Stomach (tissue), 9 donors: Measurements from ENCODE around the gene GBP7. TPM values are rescaled to one million over a fixed set of nuclear protein-coding genes. Genes with fewer than 3 reads are reported as not detected.
A peak's percentile ranks its signal among the peaks of the same experiment; 100 is the strongest.

Source experiments
- DNase-seq, 2 donors: peaks; one replicate each; pipeline versions ENCODE4 v3.0.0 to v3.0.0-alpha.2; 2013 to 2019
- H3K27ac ChIP-seq, 5 donors: fragments of 200-600 bp in 4 of 5; sonication (generic) in 4 of 5; one replicate each; pipeline ENCODE4 v1.5.1; 2013 to 2019; ENCODE audit warnings: mild to moderate bottlenecking in 1 of 5, moderate library complexity in 1 of 5
- H3K27me3 ChIP-seq, 3 donors: fragments of 200-600 bp; sonication (generic); one replicate each; pipeline ENCODE4 v1.5.1; 2017 to 2019; ENCODE audit warnings: mixed run types in 1 of 3
- H3K36me3 ChIP-seq, 4 donors: fragments of 200-600 bp; sonication (generic); 1 replicate in 3 of 4; 2 replicates in 1 of 4; pipeline ENCODE4 v1.5.1; 2016 to 2019
- H3K4me1 ChIP-seq, 4 donors: fragments of 200-600 bp; sonication (generic); one replicate each; pipeline ENCODE4 v1.5.1; 2016 to 2019
- H3K4me3 ChIP-seq, 4 donors: fragments of 200-600 bp; sonication (generic) in 3 of 4; one replicate each; pipeline ENCODE4 v1.5.1; 2016 to 2019; ENCODE audit warnings: mild to moderate bottlenecking in 1 of 4
- H3K9me3 ChIP-seq, 4 donors: fragments of 200-600 bp; sonication (generic); one replicate each; pipeline ENCODE4 v1.5.1; 2016 to 2019
- EP300 ChIP-seq: sonication (generic); formaldehyde crosslinking; IDR thresholded peaks from one replicate; pipeline ENCODE4 v1.6.1; 2017; ENCODE audit warnings: antibody characterized with exemption
- POLR2A ChIP-seq, 4 donors: fragments of 450-650 bp; IDR thresholded peaks; one replicate each; pipeline ENCODE4 v1.6.1; 2016; ENCODE audit warnings: antibody characterized with exemption in 4 of 4, control low read depth in 2 of 4, mild to moderate bottlenecking in 1 of 4, moderate library complexity in 1 of 4
- POLR2AphosphoS5 ChIP-seq, 3 donors: sonication (generic); formaldehyde crosslinking; IDR thresholded peaks; one replicate each; pipeline ENCODE4 v1.6.1; 2016; ENCODE audit warnings: antibody characterized with exemption in 3 of 3
- WGBS, 5 donors: extraction: QIAGEN DNeasy Blood & Tissue Kit in 3 of 5; methylation state at CpG; one replicate each; pipeline versions ENCODE4 v1.1.5 to v1.1.7; 2013 to 2018; 5-methylcytosine and 5-hydroxymethylcytosine counted together
- intact Hi-C: fragments of 100-400 bp; cut with DNase I; formaldehyde crosslinking; loops from one replicate; pipeline ENCODE4 v1.15.1; 2023; ENCODE audit warnings: low total_unique reads
- polyA plus RNA-seq, 3 donors: library from polyadenylated mRNA; stranded (reverse); fragments of 200-250 nt; gene quantifications; one replicate each; pipeline ENCODE4 v1.2.3, GENCODE V29; 2013
- total RNA-seq, 5 donors: library from RNA; depleted of rRNA; stranded (reverse); fragments of >200 nt; gene quantifications; one replicate each; pipeline versions ENCODE4 v1.1.0 to v1.2.3, GENCODE V29; 2014 to 2016
- TF ChIP-seq, protein P1 (sequence below), 7 experiments: fragments of 450-650 bp in 4 of 7; fragments of 200-600 bp in 3 of 7; sonication (generic) in 3 of 7; IDR thresholded peaks; one replicate each; pipeline ENCODE4 v1.5.1; 2016 to 2019; ENCODE audit warnings: antibody characterized with exemption in 7 of 7, control low read depth in 2 of 7, mild to moderate bottlenecking in 1 of 7
- donor health status: healthy with polysubstance abuse.
- donor health status: Bipolar disorder and iron deficiency.
- donor health status: healthy.

The GBP7 gene
- total and polyA plus RNA-seq, 8 donors = not detected

DNA sequence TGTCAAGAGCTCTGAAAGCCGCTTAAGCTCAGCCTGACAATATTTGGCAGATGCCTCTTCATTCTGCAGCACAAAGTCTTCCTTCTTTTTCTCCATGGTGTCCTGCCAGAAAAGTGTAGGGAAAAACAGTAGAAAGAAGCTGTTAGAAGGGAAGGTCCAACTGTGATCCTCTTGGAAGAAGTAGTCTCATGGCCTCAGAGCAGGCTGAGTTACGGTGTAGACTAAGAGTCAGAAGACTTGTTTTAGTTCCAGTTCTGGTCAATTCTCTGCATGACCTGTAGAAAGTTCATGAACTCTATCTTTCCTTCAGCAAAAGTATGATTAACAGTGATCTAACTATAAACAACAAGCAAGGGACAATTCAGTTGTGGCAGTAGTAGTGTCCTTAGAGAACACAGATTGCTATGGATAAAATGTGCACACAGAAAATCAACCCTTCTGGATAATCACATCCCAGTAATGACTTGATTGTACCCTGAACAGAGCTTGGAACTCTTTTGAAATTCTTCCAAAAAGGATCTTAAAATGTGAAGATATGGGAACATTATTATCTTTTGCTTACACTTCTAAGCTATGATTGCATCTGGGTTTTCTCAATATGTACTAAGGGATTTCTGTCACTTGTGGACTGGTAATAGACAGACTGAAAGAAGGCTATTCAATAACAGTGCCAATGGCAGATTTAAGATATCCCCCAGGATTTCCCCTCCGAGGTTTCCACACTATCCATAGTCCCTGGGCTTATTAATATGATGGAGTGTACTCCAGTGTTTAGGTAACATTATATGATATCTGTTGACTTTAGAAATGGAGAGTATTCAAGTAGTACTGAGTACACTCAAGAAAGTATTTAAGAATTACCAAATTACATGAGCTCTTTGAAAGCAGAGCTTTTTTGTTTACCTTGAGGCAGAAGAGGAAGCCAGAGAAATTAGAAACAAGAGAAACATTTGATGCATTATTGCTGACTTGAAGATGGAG lies 27.8 kb downstream of the GBP7 start:
- Histone ChIP-seq H3K4me1 (peaks cover 0 to 3% (median 0%) of the 10 kb centered on the region in 4 donors), H3K4me3 (no peak overlapping the region), H3K27ac (no peak overlapping the region), H3K9me3 (no peaks in the 10 kb centered on the region), H3K27me3 (no peaks in the 10 kb centered on the region), H3K36me3 (no peaks in the 10 kb centered on the region)
- WGBS, 5 donors = 67 to 85% (median 79%) methylated on average over 3 of the region's 3 CpGs
- intact Hi-C loops = no loop called here
- TF ChIP-seq EP300 (no peak), POLR2A (IDR thresholded peaks at IDR 0.05) (no peak), POLR2AphosphoS5 (IDR thresholded peaks at IDR 0.05) (no peak)
- TF ChIP-seq, protein P1, sequence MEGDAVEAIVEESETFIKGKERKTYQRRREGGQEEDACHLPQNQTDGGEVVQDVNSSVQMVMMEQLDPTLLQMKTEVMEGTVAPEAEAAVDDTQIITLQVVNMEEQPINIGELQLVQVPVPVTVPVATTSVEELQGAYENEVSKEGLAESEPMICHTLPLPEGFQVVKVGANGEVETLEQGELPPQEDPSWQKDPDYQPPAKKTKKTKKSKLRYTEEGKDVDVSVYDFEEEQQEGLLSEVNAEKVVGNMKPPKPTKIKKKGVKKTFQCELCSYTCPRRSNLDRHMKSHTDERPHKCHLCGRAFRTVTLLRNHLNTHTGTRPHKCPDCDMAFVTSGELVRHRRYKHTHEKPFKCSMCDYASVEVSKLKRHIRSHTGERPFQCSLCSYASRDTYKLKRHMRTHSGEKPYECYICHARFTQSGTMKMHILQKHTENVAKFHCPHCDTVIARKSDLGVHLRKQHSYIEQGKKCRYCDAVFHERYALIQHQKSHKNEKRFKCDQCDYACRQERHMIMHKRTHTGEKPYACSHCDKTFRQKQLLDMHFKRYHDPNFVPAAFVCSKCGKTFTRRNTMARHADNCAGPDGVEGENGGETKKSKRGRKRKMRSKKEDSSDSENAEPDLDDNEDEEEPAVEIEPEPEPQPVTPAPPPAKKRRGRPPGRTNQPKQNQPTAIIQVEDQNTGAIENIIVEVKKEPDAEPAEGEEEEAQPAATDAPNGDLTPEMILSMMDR (IDR thresholded peaks at IDR 0.05) = no peak
- DNase-seq = peak in 1 of 2 donors; percentile 12

DNA sequence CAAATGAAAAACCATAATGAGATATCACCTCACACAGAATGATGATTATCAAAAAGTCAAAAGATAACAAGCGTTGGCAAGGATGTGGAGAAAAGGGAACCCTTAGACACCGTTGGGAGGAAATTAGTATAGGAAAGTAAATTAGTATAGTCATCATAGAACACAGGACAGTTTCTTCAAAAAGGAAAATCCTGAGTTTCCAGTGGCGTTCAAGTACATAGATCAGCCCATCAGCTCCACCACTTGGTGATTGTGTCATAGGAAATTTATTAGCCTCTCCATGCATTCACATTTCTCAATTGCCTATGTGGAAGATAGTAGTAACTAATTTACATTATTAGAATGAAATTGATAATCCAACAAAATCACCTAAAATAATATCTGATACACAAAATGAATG lies 29.1 kb downstream of the GBP7 start:
- no peaks in the 10 kb centered on the region for H3K36me3 ChIP-seq
- no peak for DNase-seq
- H3K4me1 ChIP-seq = peaks cover 0 to 3% (median 0%) of the 10 kb centered on the region in 4 donors
- H3K27me3 ChIP-seq = no peaks in the 10 kb centered on the region
- no peak overlapping the region for H3K4me3 ChIP-seq
- 57 to 83% (median 72%) methylated on average over 3 of the region's 3 CpGs for WGBS, 5 donors
- intact Hi-C loops = no loop called here
- no peaks in the 10 kb centered on the region for H3K9me3 ChIP-seq
- TF ChIP-seq, protein P1 (IDR thresholded peaks at IDR 0.05) = no peak
- TF ChIP-seq EP300 (no peak), POLR2A (IDR thresholded peaks at IDR 0.05) (no peak), POLR2AphosphoS5 (IDR thresholded peaks at IDR 0.05) (no peak)
- H3K27ac ChIP-seq = no peak overlapping the region

DNA sequence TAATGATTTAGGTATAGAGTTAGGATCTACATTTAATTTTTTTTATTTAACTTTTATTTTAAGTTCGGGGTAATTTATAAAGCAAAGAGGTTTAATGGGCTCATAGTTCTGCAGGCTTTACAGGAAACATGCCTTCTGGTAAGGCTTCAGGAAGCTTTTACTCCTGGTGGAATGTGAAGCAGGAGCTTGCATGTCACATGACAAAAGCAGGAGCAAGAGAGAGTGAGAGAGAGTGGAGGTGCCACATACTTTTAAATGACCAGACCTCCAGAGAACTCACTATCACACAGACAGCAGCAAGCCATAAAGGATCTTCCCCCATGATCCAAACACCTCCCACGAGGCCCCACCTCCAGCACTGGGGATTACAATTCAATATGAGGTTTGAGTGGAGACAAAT lies 32.3 kb downstream of the GBP7 start:
- no peaks in the 10 kb centered on the region for H3K9me3 ChIP-seq
- no peaks in the 10 kb centered on the region for H3K36me3 ChIP-seq
- TF ChIP-seq POLR2AphosphoS5 (IDR thresholded peaks at IDR 0.05) = no peak
- TF ChIP-seq POLR2A (IDR thresholded peaks at IDR 0.05) = no peak
- TF ChIP-seq, protein P1 (IDR thresholded peaks at IDR 0.05) = no peak
- TF ChIP-seq EP300 = no peak
- WGBS, 5 donors = 83 to 96% (median 86%) methylated on average over 2 of the region's 2 CpGs
- H3K27ac ChIP-seq = no peak overlapping the region
- no peak for DNase-seq
- no peaks in the 10 kb centered on the region for H3K27me3 ChIP-seq
- intact Hi-C loops = no loop called here
- H3K4me3 ChIP-seq = no peak overlapping the region
- peaks cover 0 to 3% (median 0%) of the 10 kb centered on the region in 4 donors for H3K4me1 ChIP-seq

DNA sequence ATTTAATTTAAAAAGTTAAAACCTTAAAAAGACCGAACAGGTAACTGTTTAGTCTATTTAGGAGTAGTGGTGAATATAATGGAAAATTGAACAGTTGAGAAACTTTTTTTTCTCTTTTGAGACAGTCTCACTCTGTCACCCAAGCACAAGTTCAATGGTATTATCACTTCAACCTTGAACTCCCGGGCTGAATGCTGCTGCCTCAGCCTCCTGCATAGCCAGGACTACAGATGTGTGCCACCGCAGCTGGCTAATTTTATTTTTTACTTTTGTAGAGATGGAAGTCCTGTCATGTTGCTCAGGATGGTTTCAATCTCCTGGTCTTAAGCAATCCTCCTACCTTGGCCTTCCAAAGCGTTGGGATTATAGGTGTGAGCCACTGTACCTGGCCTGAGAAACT lies 33.6 kb downstream of the GBP7 start:
- no peaks in the 10 kb centered on the region for H3K9me3 ChIP-seq
- 92 to 94% (median 93%) methylated on average over 4 of the region's 4 CpGs for WGBS, 5 donors
- H3K4me3 ChIP-seq = no peak overlapping the region
- no peak for DNase-seq
- TF ChIP-seq, protein P1 (IDR thresholded peaks at IDR 0.05) = no peak
- TF ChIP-seq EP300 = no peak
- TF ChIP-seq POLR2A (IDR thresholded peaks at IDR 0.05) = no peak
- TF ChIP-seq POLR2AphosphoS5 (IDR thresholded peaks at IDR 0.05) = no peak
- H3K27me3 ChIP-seq = no peaks in the 10 kb centered on the region
- no peaks in the 10 kb centered on the region for H3K36me3 ChIP-seq
- intact Hi-C loops = no loop called here
- no peaks in the 10 kb centered on the region for H3K4me1 ChIP-seq
- no peak overlapping the region for H3K27ac ChIP-seq
